Left lung (tissue), 10 donors: Measurements from ENCODE around the gene GLIS1. TPM values are rescaled to one million over a fixed set of nuclear protein-coding genes. Genes with fewer than 3 reads are reported as not detected.
A peak's percentile ranks its signal among the peaks of the same experiment; 100 is the strongest.

Experiments
- ATAC-seq: fragments of 200-7000 bp; cut with Tn5 transposase; one replicate; pipeline ENCODE4 v1.9.1; 2020; ENCODE audit warnings: moderate library complexity
- DNase-seq, 4 donors: peaks; one replicate each; pipeline ENCODE4 v3.0.0-alpha.2; 2013 to 2020
- H3K27ac ChIP-seq, 2 donors: fragments of 200-600 bp; sonication (generic) in 1 of 2; one replicate each; pipeline versions ENCODE4 v1.5.0 to v1.8.0; 2020 to 2021
- H3K27me3 ChIP-seq, 2 donors: fragments of 200-600 bp; sonication (generic) in 1 of 2; one replicate each; pipeline versions ENCODE4 v1.5.0 to v1.8.0; 2020 to 2021
- H3K36me3 ChIP-seq, 2 donors: fragments of 200-600 bp; sonication (generic) in 1 of 2; one replicate each; pipeline versions ENCODE4 v1.5.0 to v1.8.0; 2020 to 2021
- H3K4me1 ChIP-seq, 2 donors: fragments of 200-600 bp; one replicate each; pipeline ENCODE4 v1.8.0; 2021
- H3K4me3 ChIP-seq, 2 donors: fragments of 200-600 bp; sonication (generic) in 1 of 2; one replicate each; pipeline versions ENCODE4 v1.5.0 to v1.8.0; 2020 to 2021; ENCODE audit warnings: mild to moderate bottlenecking in 1 of 2
- H3K9me3 ChIP-seq, 2 donors: fragments of 200-600 bp; sonication (generic) in 1 of 2; one replicate each; pipeline versions ENCODE4 v1.5.0 to v1.8.0; 2020 to 2021
- CTCF ChIP-seq, 2 donors: fragments of 200-600 bp; sonication (generic) in 1 of 2; IDR thresholded peaks; one replicate each; pipeline versions ENCODE4 v1.5.0 to v1.8.0; 2021; ENCODE audit warnings: antibody characterized with exemption in 2 of 2
- intact Hi-C, 2 donors: fragments of 100-400 bp; cut with DNase I; formaldehyde crosslinking; loops; one replicate each; pipeline versions ENCODE4 v1.11.2 to v1.14.2; 2022
- polyA plus RNA-seq, 6 donors: library from polyadenylated mRNA; unstranded; fragments of 120-200 nt; gene quantifications; one replicate each; pipeline ENCODE4 v1.2.1, GENCODE V29; 2013; ENCODE audit not compliant: insufficient read length in 6 of 6
- total RNA-seq, 2 donors: library from RNA; stranded (reverse); fragmentation: NEBNext Ultra II Directional; extraction: Animal tissue kit (Norgen Biotek cat#: 25700); gene quantifications; one replicate each; pipeline ENCODE4 v1.2.1, GENCODE V29; 2021
- donor health status: DM: no; HTN: yes; CAD: no.
- donor health status: DM: no; HTN: no; CAD: no.

GLIS1 gene
- total and polyA plus RNA-seq, 8 donors, result 0.06 to 0.16 (median 0.12) TPM; not detected in 4

GRCh38 chr1:53508056-53508990 lies 230.6 kb downstream of the GLIS1 start:
- H3K36me3 ChIP-seq, result no peaks in the 10 kb centered on the region
- H3K9me3 ChIP-seq, result no peaks in the 10 kb centered on the region
- peaks cover 0 to 14% of the 10 kb centered on the region in 2 donors for H3K27me3 ChIP-seq
- peak in 1 of 4 donors; percentile 64 for DNase-seq
- H3K4me3 ChIP-seq, result no peak overlapping the region
- no peak for ATAC-seq
- no peaks in the 10 kb centered on the region for H3K4me1 ChIP-seq
- intact Hi-C loops, result no loop called here
- no peak overlapping the region for H3K27ac ChIP-seq
- no peak for TF ChIP-seq CTCF (IDR thresholded peaks at IDR 0.05)

- DNase-seq (no peak), ATAC-seq (no peak)
- H3K9me3 ChIP-seq, result no peaks in the 10 kb centered on the region
Observed at GRCh38 chr1:53507116-53507820, 231.7 kb downstream of the GLIS1 start.

DNA sequence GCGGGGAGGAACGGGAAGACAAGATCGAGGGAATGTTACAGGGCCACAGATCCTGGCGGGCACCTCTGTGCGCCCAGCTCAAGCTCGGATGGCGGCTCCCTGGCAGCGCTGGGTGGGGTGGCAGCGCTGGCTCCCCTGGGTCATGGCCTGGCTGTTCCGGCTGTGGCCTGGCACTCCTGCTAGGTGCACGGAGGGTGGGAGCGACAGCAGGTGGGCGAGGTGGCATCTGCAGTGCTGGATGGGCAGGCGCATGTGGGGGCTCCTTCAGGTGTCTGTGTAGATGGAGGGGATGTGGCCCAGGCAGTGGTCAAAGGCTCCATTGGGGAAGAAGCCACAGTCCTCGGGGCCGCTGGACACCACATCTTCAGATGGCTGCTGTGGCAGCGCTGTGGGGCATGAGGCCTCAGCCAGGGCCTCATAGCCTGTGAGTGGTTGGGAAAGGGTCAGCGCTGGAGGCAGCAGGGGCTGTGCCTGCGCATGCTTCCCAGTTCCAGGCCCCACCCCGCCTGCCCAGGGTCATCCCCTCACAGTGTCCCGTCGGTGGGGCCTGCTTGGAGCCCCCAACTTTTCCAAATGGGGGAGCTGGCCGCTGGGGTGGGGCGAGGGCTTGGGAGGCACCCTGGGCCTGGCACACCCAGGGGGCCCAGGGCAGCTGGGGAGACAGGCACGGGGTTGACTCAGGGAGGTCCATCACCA lies 232.5 kb downstream of the GLIS1 start:
- ATAC-seq (no peak), DNase-seq (peak in 1 of 4 donors; percentile 64)
- Histone ChIP-seq H3K4me3 (no peak overlapping the region), H3K36me3 (no peaks in the 10 kb centered on the region), H3K27ac (no peak overlapping the region), H3K4me1 (no peaks in the 10 kb centered on the region), H3K27me3 (peaks cover 0 to 21% of the 10 kb centered on the region in 2 donors), H3K9me3 (no peaks in the 10 kb centered on the region)
- intact Hi-C loops, result no loop called here
- no peak for TF ChIP-seq CTCF (IDR thresholded peaks at IDR 0.05)

More at GRCh38 chr1:53507116-53507820, 231.7 kb downstream of the GLIS1 start:
- H3K4me1 ChIP-seq, result no peaks in the 10 kb centered on the region
- H3K27ac ChIP-seq, result no peak overlapping the region
- no peaks in the 10 kb centered on the region for H3K36me3 ChIP-seq
- TF ChIP-seq CTCF (IDR thresholded peaks at IDR 0.05), result no peak
- peaks cover 0 to 19% of the 10 kb centered on the region in 2 donors for H3K27me3 ChIP-seq
- intact Hi-C loops, result no loop called here
- H3K4me3 ChIP-seq, result no peak overlapping the region

DNA sequence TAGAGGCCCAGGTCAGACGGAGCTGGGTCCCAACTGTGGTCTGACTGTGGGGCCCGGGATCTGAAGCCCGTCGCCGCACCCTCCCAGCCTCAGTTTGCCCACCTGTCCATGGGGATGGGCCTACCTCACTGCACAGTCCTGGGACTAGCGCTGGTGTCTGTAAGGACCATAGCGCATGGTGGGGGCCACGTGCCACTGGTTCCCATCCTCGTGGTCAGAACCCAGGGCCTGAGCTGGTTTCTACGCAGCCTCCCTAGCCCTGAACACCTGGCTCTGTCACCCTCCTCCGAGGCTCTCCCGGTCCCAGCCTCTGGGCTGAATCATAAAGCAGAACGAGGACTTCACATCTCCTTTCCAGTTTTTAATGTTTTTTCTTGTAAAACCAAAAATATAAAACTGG lies 233.1 kb downstream of the GLIS1 start:
- Histone ChIP-seq H3K9me3 (no peaks in the 10 kb centered on the region), H3K27ac (no peak overlapping the region), H3K36me3 (no peaks in the 10 kb centered on the region), H3K4me1 (no peaks in the 10 kb centered on the region), H3K4me3 (no peak overlapping the region), H3K27me3 (peaks cover 0 to 28% of the 10 kb centered on the region in 2 donors)
- intact Hi-C loops, result no loop called here
- ATAC-seq (no peak), DNase-seq (no peak)
- no peak for TF ChIP-seq CTCF (IDR thresholded peaks at IDR 0.05)
